Measurements from ENCODE around the gene BBX.
"Not testable (repeated sequence)": the region's sequence is repeated elsewhere in the genome, so short reads cannot be mapped to it uniquely, and the experiment has no call there.

DNA sequence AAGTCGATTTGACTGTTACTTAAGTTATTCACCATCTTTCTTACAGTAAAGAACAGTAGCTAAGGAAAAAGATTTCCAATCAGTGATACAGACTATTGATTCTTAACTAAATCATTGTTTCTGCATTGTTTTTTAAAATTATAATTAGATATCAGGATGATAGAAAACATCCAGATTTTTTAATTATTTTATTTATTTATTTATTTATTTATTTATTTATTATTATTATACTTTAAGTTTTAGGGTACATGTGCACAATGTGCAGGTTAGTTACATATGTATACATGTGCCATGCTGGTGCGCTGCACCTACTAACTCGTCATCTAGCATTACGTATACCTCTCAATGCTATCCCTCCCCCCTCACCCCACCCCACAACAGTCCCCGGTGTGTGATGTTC, 169.2 kb downstream of the BBX start:
- not testable (repeated sequence) for TF ChIP-seq RAD21 (conservative IDR thresholded peaks at IDR 0.05); EZH2 (IDR thresholded peaks at IDR 0.05; ENCODE audit: borderline replicate concordance, insufficient read depth, low read length, poor library complexity, severe bottlenecking); EP300 (conservative IDR thresholded peaks at IDR 0.05; ENCODE audit: poor library complexity, severe bottlenecking)

Measured in neural cell (in vitro differentiated cells).